Measurements from ENCODE around the gene STK11.

GRCh38 chr19:1163934-1164683 lies 41.5 kb upstream of the STK11 start:
- TF ChIP-seq EZH2phosphoT487 (IDR thresholded peaks at IDR 0.05; ENCODE audit: low read length) (no peak), CTCF (IDR thresholded peaks at IDR 0.05; ENCODE audit: low read length) (no peak)

Data from MM.1S (cell line).